Measurements from ENCODE around the gene SEMA3D.

DNA sequence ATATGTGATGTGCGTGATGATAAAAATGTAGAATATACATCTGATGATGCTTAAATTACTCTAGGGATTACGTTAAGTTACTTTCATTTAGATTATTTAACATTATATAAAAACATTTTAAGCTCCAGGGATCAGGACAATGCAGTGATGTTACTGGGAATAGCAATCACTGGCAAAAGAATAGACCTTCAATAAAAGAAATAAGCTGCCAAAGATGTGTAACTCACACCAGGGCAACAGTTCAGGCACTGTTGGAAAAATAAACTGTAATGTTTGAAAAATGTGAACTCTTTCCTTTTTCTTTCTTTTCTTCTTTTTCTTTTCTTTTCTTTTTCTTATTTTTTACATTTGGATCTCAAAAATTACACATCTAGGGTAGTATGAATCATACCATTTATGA, 131.7 kb downstream of the SEMA3D start:
- TF ChIP-seq, protein P1, sequence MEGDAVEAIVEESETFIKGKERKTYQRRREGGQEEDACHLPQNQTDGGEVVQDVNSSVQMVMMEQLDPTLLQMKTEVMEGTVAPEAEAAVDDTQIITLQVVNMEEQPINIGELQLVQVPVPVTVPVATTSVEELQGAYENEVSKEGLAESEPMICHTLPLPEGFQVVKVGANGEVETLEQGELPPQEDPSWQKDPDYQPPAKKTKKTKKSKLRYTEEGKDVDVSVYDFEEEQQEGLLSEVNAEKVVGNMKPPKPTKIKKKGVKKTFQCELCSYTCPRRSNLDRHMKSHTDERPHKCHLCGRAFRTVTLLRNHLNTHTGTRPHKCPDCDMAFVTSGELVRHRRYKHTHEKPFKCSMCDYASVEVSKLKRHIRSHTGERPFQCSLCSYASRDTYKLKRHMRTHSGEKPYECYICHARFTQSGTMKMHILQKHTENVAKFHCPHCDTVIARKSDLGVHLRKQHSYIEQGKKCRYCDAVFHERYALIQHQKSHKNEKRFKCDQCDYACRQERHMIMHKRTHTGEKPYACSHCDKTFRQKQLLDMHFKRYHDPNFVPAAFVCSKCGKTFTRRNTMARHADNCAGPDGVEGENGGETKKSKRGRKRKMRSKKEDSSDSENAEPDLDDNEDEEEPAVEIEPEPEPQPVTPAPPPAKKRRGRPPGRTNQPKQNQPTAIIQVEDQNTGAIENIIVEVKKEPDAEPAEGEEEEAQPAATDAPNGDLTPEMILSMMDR (IDR thresholded peaks at IDR 0.05), result no peak
- no peak for TF ChIP-seq EP300 (IDR thresholded peaks at IDR 0.05; ENCODE audit: low read depth)

Measured in transverse colon (tissue), 3 donors.